Activated B cell treated with CpG ODN at 0.5 μM for 24 hours (primary cell): Measurements from ENCODE around the gene CTNND2. TPM values are rescaled to one million over a fixed set of nuclear protein-coding genes. Genes with fewer than 3 reads are reported as not detected.
"Not testable (repeated sequence)": the region's sequence is repeated elsewhere in the genome, so short reads cannot be mapped to it uniquely, and the experiment has no call there.

Experiments used
- ATAC-seq: fragments of 200-7000 bp; cut with Tn5 transposase; one replicate; pipeline ENCODE4 v1.10.0; 2021; ENCODE audit warnings: low read depth, mild to moderate bottlenecking, moderate library complexity
- CTCF ChIA-PET: fragments of 350-600 bp; sonication (Branson Sonifier 250); formaldehyde crosslinking; loops from one replicate; lab custom pipeline; 2021; ENCODE audit warnings: antibody characterized with exemption; lab: Charles Lee
- POLR2A ChIA-PET: fragments of 350-600 bp; sonication (Branson Sonifier 250); formaldehyde crosslinking; loops from one replicate; lab custom pipeline; 2021; ENCODE audit warnings: antibody characterized with exemption; lab: Charles Lee
- DNase-seq: peaks from one replicate; pipeline ENCODE4 v3.0.0; 2022
- H3K27ac Mint-ChIP-seq: one replicate; pipeline ENCODE4 v1.8.0; 2020; ENCODE audit warnings: mixed read lengths
- H3K27me3 Mint-ChIP-seq: one replicate; pipeline ENCODE4 v1.8.0; 2021; ENCODE audit warnings: mixed read lengths
- H3K36me3 Mint-ChIP-seq: one replicate; pipeline ENCODE4 v1.8.0; 2021; ENCODE audit warnings: low read depth, mixed read lengths
- H3K4me1 Mint-ChIP-seq: one replicate; pipeline ENCODE4 v1.8.0; 2021; ENCODE audit warnings: mixed read lengths
- H3K4me3 Mint-ChIP-seq: one replicate; pipeline ENCODE4 v1.8.0; 2020; ENCODE audit warnings: mild to moderate bottlenecking, mixed read lengths
- H3K9me3 Mint-ChIP-seq: one replicate; pipeline ENCODE4 v1.8.0; 2020; ENCODE audit warnings: mixed read lengths
- CTCF ChIP-seq: fragments of 200-600 bp; IDR thresholded peaks from one replicate; pipeline ENCODE4 v1.8.0; 2022; ENCODE audit warnings: antibody characterized with exemption, mild to moderate bottlenecking
- intact Hi-C: fragments of 100-400 bp; cut with micrococcal nuclease; formaldehyde crosslinking; loops from one replicate; pipeline ENCODE4 v1.15.1; 2024
- total RNA-seq: library from RNA; stranded (reverse); gene quantifications from 2 replicates; pipeline ENCODE4 v1.2.3, GENCODE V29; 2022

CTNND2 gene
- total RNA-seq, 1 donor from 2014 or later, result not detected

- H3K36me3 Mint-ChIP-seq, result no peaks in the 10 kb centered on the region
- DNase-seq (no peak), ATAC-seq (no peak)
- intact Hi-C loops, result no loop called here
- H3K4me1 Mint-ChIP-seq, result no peaks in the 10 kb centered on the region
- TF ChIP-seq CTCF, result no peak
- peaks cover under 1% of the 10 kb centered on the region for H3K27me3 Mint-ChIP-seq
- H3K27ac Mint-ChIP-seq, result no peak overlapping the region
- CTCF ChIA-PET, result interaction anchor here (0.6 kb wide), 1 partner anchor 145 kb away, joined by 3 read pairs; no protein-coding TSS in a partner anchor
- no peak overlapping the region for H3K4me3 Mint-ChIP-seq
- POLR2A ChIA-PET, result no interaction called here
- no peaks in the 10 kb centered on the region for H3K9me3 Mint-ChIP-seq
Observed at GRCh38 chr5:11007269-11007870, 896.9 kb downstream of the CTNND2 start.

GRCh38 chr5:11004523-11004922 is 899.7 kb downstream of the CTNND2 start:
- ATAC-seq, DNase-seq, POLR2A ChIA-PET, H3K9me3 Mint-ChIP-seq, H3K36me3 Mint-ChIP-seq, H3K27me3 Mint-ChIP-seq, H3K27ac Mint-ChIP-seq, H3K4me1 Mint-ChIP-seq, CTCF ChIA-PET, intact Hi-C loops, H3K4me3 Mint-ChIP-seq: not testable (repeated sequence)

GRCh38 chr5:11000515-11001353 is 903.5 kb downstream of the CTNND2 start:
- no peak for ATAC-seq
- ChIA-PET POLR2A (no interaction called here), CTCF (interaction anchor here (1.1 kb wide), 1 partner anchor 9 kb away, joined by 3 read pairs; no protein-coding TSS in a partner anchor)
- TF ChIP-seq CTCF, result no peak
- H3K27ac Mint-ChIP-seq, result no peak overlapping the region
- intact Hi-C loops, result no loop called here
- peaks cover 10% of the 10 kb centered on the region for H3K27me3 Mint-ChIP-seq
- no peaks in the 10 kb centered on the region for H3K4me1 Mint-ChIP-seq
- no peaks in the 10 kb centered on the region for H3K9me3 Mint-ChIP-seq
- no peak for DNase-seq
- no peaks in the 10 kb centered on the region for H3K36me3 Mint-ChIP-seq
- H3K4me3 Mint-ChIP-seq, result no peak overlapping the region

GRCh38 chr5:10999714-11000113 is 904.5 kb downstream of the CTNND2 start:
- H3K4me1 Mint-ChIP-seq, result no peaks in the 10 kb centered on the region
- no peak overlapping the region for H3K4me3 Mint-ChIP-seq
- H3K36me3 Mint-ChIP-seq, result no peaks in the 10 kb centered on the region
- no peak for TF ChIP-seq CTCF
- DNase-seq, result no peak
- ChIA-PET POLR2A (no interaction called here), CTCF (no interaction called here)
- intact Hi-C loops, result no loop called here
- no peak for ATAC-seq
- H3K9me3 Mint-ChIP-seq, result no peaks in the 10 kb centered on the region
- peaks cover 15% of the 10 kb centered on the region for H3K27me3 Mint-ChIP-seq
- no peak overlapping the region for H3K27ac Mint-ChIP-seq

GRCh38 chr5:10995891-10996290 is 908.4 kb downstream of the CTNND2 start:
- ChIA-PET POLR2A (no interaction called here), CTCF (no interaction called here)
- intact Hi-C loops, result no loop called here
- H3K36me3 Mint-ChIP-seq, result no peaks in the 10 kb centered on the region
- no peak for TF ChIP-seq CTCF
- H3K4me3 Mint-ChIP-seq, result no peak overlapping the region
- DNase-seq (no peak), ATAC-seq (no peak)
- H3K27ac Mint-ChIP-seq, result no peak overlapping the region
- no peaks in the 10 kb centered on the region for H3K4me1 Mint-ChIP-seq
- peaks cover 21% of the 10 kb centered on the region for H3K27me3 Mint-ChIP-seq
- no peaks in the 10 kb centered on the region for H3K9me3 Mint-ChIP-seq
